ENCODE results near the gene CDH13. TPM values are rescaled to one million over a fixed set of nuclear protein-coding genes. Genes with fewer than 3 reads are reported as not detected.

CDH13 gene
- total RNA-seq, 2 donors from 2014 or later: 2.9 TPM; not detected in 1

- Histone ChIP-seq H3K9me3 (no peaks in the 10 kb centered on the region), H3K4me1 (no peaks in the 10 kb centered on the region), H3K4me3 (no peak overlapping the region), H3K27ac (no peak overlapping the region), H3K36me3 (replicated peaks in 1 of 2; ENCODE audit: insufficient read depth in 1 of 2, low read depth in 2 of 2) (no peaks in the 10 kb centered on the region), H3K27me3 (no peaks in the 10 kb centered on the region)
- 48 to 57% methylated on average over 5 of the region's 5 CpGs for WGBS, 2 donors
- DNase-seq (no peak), ATAC-seq (no peak)
- intact Hi-C loops (cut with DNase I): no loop called here
- TF ChIP-seq, protein P1, sequence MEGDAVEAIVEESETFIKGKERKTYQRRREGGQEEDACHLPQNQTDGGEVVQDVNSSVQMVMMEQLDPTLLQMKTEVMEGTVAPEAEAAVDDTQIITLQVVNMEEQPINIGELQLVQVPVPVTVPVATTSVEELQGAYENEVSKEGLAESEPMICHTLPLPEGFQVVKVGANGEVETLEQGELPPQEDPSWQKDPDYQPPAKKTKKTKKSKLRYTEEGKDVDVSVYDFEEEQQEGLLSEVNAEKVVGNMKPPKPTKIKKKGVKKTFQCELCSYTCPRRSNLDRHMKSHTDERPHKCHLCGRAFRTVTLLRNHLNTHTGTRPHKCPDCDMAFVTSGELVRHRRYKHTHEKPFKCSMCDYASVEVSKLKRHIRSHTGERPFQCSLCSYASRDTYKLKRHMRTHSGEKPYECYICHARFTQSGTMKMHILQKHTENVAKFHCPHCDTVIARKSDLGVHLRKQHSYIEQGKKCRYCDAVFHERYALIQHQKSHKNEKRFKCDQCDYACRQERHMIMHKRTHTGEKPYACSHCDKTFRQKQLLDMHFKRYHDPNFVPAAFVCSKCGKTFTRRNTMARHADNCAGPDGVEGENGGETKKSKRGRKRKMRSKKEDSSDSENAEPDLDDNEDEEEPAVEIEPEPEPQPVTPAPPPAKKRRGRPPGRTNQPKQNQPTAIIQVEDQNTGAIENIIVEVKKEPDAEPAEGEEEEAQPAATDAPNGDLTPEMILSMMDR (IDR thresholded peaks at IDR 0.05): no peak
- no peak for TF ChIP-seq POLR2A (IDR thresholded peaks at IDR 0.05)
Observed at GRCh38 chr16:82655720-82656490, 29.1 kb downstream of the CDH13 start.

DNA sequence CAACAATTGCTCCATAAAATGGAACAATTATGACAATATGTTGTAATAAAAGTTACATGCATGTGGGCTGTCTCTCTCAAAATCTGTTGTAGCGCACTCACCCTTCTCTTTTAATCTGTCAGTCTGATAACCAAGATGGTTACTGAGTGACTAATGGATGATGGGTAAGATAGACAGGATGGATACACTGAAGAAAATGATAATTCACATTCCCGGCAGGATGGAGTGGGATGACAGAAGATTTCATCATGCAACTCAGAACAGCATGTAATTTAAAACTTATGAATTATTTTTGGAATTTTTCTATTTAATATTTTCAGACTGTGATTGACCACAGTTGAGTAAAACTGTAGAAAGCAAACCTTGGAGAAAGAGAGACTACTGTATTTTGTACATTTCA, 30.5 kb downstream of the CDH13 start:
- no peaks in the 10 kb centered on the region for H3K36me3 ChIP-seq (replicated peaks in 1 of 2; ENCODE audit: insufficient read depth in 1 of 2, low read depth in 2 of 2)
- intact Hi-C loops (cut with DNase I): no loop called here
- no peaks in the 10 kb centered on the region for H3K4me1 ChIP-seq
- no peaks in the 10 kb centered on the region for H3K9me3 ChIP-seq
- no peak overlapping the region for H3K27ac ChIP-seq
- ATAC-seq (no peak), DNase-seq (no peak)
- no peaks in the 10 kb centered on the region for H3K27me3 ChIP-seq
- no peak overlapping the region for H3K4me3 ChIP-seq
- TF ChIP-seq, protein P1 (IDR thresholded peaks at IDR 0.05): no peak
- no peak for TF ChIP-seq POLR2A (IDR thresholded peaks at IDR 0.05)
- WGBS, 2 donors: 74 to 79% methylated on average over 2 of the region's 2 CpGs

DNA sequence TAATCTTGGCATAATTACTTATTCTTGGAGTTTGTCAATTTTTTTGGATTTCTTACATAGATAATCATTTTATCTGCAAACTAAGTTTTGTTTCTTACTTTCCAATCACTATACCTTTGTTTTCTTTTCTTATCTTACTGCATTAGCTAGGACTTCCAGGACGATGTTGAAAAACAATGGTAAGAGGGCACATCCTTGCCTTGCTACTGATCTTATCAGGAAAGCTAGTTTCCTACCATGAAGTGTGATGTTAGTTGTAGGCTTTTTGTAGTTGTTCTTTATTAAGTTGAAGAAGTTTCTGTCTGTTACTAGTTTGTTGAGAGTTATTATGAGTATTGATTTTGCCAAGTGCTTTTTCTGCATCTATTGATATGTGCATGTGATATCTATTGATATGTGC, 31.0 kb downstream of the CDH13 start:
- intact Hi-C loops (cut with DNase I): no loop called here
- WGBS, 2 donors: 10 to 23% methylated on average over 1 of the region's 1 CpG
- Histone ChIP-seq H3K4me1 (no peaks in the 10 kb centered on the region), H3K27ac (no peak overlapping the region), H3K36me3 (replicated peaks in 1 of 2; ENCODE audit: insufficient read depth in 1 of 2, low read depth in 2 of 2) (no peaks in the 10 kb centered on the region), H3K4me3 (no peak overlapping the region), H3K9me3 (no peaks in the 10 kb centered on the region), H3K27me3 (no peaks in the 10 kb centered on the region)
- TF ChIP-seq, protein P1 (IDR thresholded peaks at IDR 0.05): no peak
- no peak for TF ChIP-seq POLR2A (IDR thresholded peaks at IDR 0.05)
- DNase-seq (no peak), ATAC-seq (no peak)

- intact Hi-C loops (cut with DNase I): no loop called here
- Histone ChIP-seq H3K27me3 (no peaks in the 10 kb centered on the region), H3K4me3 (no peak overlapping the region), H3K9me3 (no peaks in the 10 kb centered on the region), H3K4me1 (no peaks in the 10 kb centered on the region), H3K36me3 (replicated peaks in 1 of 2; ENCODE audit: insufficient read depth in 1 of 2, low read depth in 2 of 2) (no peaks in the 10 kb centered on the region), H3K27ac (no peak overlapping the region)
- no peak for ATAC-seq
- no peak for TF ChIP-seq POLR2A (IDR thresholded peaks at IDR 0.05)
- TF ChIP-seq, protein P1 (IDR thresholded peaks at IDR 0.05): no peak
- WGBS, 2 donors: 68 to 73% methylated on average over 2 of the region's 2 CpGs
- DNase-seq: no peak
Observed at GRCh38 chr16:82658796-82659195, 32.0 kb downstream of the CDH13 start.

Measured in body of pancreas (tissue), 4 donors.